ENCODE results near the gene OR52D1.

Gene OR52D1

GRCh38 chr11:5488385-5488784 lies at the start of gene OR52D1:
Gene OR52D1, plus strand, starts transcription at chr11:5488685. Its CDS starts 22 bp downstream, at chr11:5488707.
- no peak for DNase-seq (ENCODE audit: low read depth)

- no peak for DNase-seq (ENCODE audit: low read depth)
Observed at GRCh38 chr11:5441414-5441813, 47.1 kb upstream of the OR52D1 start, which contains the start of gene OR51I1. Gene OR51I1, minus strand, starts transcription at chr11:5441514. Its CDS starts 0 bp downstream, at chr11:5441514.

- DNase-seq (ENCODE audit: low read depth) = no peak
Observed at GRCh38 chr11:5443835-5444393, 44.6 kb upstream of the OR52D1 start.

- no peak for DNase-seq (ENCODE audit: low read depth)
Observed at GRCh38 chr11:5449023-5449422, 39.5 kb upstream of the OR52D1 start, which contains the start of gene OR51I2. Gene OR51I2, plus strand, starts transcription at chr11:5449323. Its CDS starts 4,166 bp downstream, at chr11:5453489.

- no peak for DNase-seq (ENCODE audit: low read depth)
Observed at GRCh38 chr11:5449432-5449831, 39.1 kb upstream of the OR52D1 start.

GRCh38 chr11:5460983-5461621 lies 27.4 kb upstream of the OR52D1 start:
- DNase-seq (ENCODE audit: low read depth) = no peak

- no peak for DNase-seq (ENCODE audit: low read depth)
Observed at GRCh38 chr11:5467527-5467926, 21.0 kb upstream of the OR52D1 start.

- no peak for DNase-seq (ENCODE audit: low read depth)
Observed at GRCh38 chr11:5473921-5474320, 14.6 kb upstream of the OR52D1 start.

GRCh38 chr11:5476186-5476819 lies 12.2 kb upstream of the OR52D1 start:
- peak; percentile 7 for DNase-seq (ENCODE audit: low read depth)

- DNase-seq (ENCODE audit: low read depth) = no peak
Observed at GRCh38 chr11:5486003-5486402, 2.5 kb upstream of the OR52D1 start.

- peak; percentile 8 for DNase-seq (ENCODE audit: low read depth)
Observed at GRCh38 chr11:5486421-5486820, 2.1 kb upstream of the OR52D1 start.

- no peak for DNase-seq (ENCODE audit: low read depth)
Observed at GRCh38 chr11:5488798-5489399, 414 bp downstream of the OR52D1 start.

- DNase-seq (ENCODE audit: low read depth) = no peak
Observed at GRCh38 chr11:5489576-5490357, 1.3 kb downstream of the OR52D1 start.

GRCh38 chr11:5499671-5500070 lies 11.2 kb downstream of the OR52D1 start:
- DNase-seq (ENCODE audit: low read depth) = no peak

GRCh38 chr11:5500393-5500801 lies 11.9 kb downstream of the OR52D1 start:
- DNase-seq (ENCODE audit: low read depth) = no peak

- no peak for DNase-seq (ENCODE audit: low read depth)
Observed at GRCh38 chr11:5504403-5504921, 16.0 kb downstream of the OR52D1 start.

GRCh38 chr11:5505363-5506048 lies 17.0 kb downstream of the OR52D1 start:
- DNase-seq (ENCODE audit: low read depth) = no peak

- no peak for DNase-seq (ENCODE audit: low read depth)
Observed at GRCh38 chr11:5507177-5507932, 18.9 kb downstream of the OR52D1 start.

- no peak for DNase-seq (ENCODE audit: low read depth)
Observed at GRCh38 chr11:5507933-5508305, 19.4 kb downstream of the OR52D1 start.

GRCh38 chr11:5508605-5509004 lies 20.1 kb downstream of the OR52D1 start:
- DNase-seq (ENCODE audit: low read depth) = no peak

GRCh38 chr11:5509803-5510202 lies 21.3 kb downstream of the OR52D1 start, which contains the start of gene UBQLN3:
Gene UBQLN3, minus strand, starts transcription at chr11:5509957. Its CDS starts 399 bp downstream, at chr11:5509558.
- no peak for DNase-seq (ENCODE audit: low read depth)

Data from activated T-cell treated with anti-CD3 and anti-CD28 coated beads for 48 hours (primary cell).